GM12865 (cell line): ENCODE measurements around the gene DLX6.

Experiments used
- DNase-seq: peaks from one replicate; pipeline ENCODE4 v3.0.0; 2010; ENCODE audit warnings: low read depth
- H3K4me3 ChIP-seq: 2 replicates; pipeline ENCODE4 v1.5.1; 2011; ENCODE audit warnings: mild to moderate bottlenecking, low read depth, low read length, control low read depth
- TF ChIP-seq, protein P1 (sequence below): IDR thresholded peaks from 2 replicates; pipeline ENCODE4 v1.5.1; 2011; ENCODE audit warnings: low read length, control low read depth, low read depth, inconsistent platforms; ENCODE audit not compliant: insufficient read depth; ENCODE audit errors: missing control alignments

The DLX6 gene

DNA sequence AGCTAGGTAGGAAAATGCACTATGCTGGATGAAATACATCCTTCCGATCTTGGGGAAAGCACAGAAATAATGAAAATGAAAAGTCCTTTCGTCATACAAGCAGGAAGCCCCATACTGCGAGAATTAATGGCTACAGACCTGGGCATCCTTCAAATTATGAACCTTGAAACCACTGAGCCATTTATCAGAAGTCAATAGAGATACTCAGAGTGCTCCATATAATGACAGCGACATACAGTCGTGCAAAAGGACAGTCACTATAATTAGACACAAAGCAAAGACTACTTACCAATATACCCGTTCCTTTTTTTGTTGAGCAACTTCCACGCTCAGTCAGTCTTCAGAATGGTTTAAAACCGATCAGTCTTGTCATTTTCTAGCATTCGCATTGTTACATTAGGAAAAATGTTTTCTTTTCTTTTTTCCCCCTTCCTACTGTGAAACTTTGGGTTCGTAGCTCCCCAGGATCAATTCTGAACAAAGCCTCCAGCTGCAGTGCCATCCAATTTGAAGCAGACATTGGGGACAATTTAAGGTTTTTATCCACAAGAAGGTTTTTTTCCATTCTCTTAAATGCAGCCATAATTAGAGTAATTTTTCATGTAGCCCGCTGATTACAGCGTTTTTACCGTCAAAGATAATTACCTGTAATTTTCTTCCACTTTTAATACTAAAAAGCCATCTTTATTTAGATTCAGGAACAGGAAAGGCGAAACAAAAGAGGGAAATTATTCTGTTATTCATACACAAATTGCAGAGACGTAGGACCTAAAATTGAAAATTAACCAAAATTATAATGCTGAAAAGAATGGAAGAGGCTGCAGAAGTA, 6.4 kb downstream of the DLX6 start:
- no peak for DNase-seq
- H3K4me3 ChIP-seq: no peak overlapping the region
- TF ChIP-seq, protein P1, sequence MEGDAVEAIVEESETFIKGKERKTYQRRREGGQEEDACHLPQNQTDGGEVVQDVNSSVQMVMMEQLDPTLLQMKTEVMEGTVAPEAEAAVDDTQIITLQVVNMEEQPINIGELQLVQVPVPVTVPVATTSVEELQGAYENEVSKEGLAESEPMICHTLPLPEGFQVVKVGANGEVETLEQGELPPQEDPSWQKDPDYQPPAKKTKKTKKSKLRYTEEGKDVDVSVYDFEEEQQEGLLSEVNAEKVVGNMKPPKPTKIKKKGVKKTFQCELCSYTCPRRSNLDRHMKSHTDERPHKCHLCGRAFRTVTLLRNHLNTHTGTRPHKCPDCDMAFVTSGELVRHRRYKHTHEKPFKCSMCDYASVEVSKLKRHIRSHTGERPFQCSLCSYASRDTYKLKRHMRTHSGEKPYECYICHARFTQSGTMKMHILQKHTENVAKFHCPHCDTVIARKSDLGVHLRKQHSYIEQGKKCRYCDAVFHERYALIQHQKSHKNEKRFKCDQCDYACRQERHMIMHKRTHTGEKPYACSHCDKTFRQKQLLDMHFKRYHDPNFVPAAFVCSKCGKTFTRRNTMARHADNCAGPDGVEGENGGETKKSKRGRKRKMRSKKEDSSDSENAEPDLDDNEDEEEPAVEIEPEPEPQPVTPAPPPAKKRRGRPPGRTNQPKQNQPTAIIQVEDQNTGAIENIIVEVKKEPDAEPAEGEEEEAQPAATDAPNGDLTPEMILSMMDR: no peak

DNA sequence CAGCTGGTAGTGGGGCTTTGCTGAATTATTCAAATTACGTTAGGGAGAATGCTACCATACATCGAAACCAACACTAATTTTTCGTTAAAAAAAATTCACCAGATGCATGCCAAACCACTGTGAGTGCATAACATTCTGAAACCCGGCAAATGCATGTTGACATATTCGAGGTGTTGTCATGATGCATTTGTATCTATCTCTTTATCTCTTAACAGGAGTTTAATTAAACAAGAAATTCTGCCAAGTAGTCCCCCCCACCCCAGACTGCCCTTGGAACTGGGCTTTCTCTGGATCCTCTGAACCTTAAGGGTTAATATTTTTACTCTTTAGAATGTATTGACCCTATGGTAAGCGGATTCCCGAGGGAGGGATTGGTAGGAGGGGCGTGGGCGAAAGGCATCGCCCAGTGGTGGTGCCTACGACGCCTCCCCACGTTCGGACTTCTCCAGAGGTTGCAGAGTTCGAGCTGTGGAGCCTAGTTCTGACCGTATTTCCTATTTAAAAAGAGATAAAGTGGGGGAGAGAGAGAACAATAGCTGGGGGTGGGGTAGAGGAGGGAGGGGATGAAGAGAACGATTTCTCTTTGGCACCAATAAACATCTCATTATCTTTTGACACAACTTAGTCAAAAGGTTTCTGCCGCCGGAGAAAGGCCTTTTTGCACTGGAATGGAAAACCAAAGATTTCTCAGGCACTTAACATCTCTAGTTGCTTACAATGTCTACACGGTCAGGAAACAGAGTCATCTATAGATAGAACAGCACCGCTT, 7.2 kb downstream of the DLX6 start:
- no peak overlapping the region for H3K4me3 ChIP-seq
- TF ChIP-seq, protein P1: no peak
- DNase-seq: no peak

DNA sequence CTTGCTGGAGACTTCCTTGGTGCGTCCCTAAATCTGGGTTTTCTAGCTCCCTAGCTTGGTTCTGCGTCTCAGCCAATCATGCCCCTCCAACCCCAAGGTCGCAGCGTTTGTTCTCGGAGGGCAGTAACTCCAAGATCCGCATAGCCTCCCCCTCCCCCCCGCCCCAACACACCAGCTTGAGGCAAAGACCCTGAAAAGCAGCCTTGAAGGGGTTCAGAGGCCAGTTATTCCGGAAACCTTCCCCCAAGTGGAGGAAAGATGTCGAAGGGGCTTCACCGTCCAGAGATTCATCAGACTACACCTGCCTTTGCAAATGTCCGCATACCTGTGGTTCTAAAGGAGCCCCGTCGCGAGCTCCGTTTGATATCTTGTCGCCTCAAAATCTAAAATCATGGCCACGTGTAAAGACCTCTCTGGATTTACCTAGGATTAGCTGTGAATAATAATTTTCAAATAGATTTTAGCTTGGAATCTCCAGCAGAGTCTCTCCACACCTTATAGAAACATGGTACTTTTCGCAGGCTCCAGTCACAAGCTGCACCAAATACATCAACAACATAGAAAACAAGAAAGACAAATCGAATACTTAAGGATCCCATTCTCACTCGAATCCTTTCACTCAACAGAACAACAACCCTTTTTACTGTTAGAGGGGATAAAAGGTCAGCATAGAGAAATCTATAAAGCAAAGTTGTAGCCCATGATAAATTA, 7.9 kb downstream of the DLX6 start:
- TF ChIP-seq, protein P1: no peak
- no peak for DNase-seq
- H3K4me3 ChIP-seq: no peak overlapping the region

DNA sequence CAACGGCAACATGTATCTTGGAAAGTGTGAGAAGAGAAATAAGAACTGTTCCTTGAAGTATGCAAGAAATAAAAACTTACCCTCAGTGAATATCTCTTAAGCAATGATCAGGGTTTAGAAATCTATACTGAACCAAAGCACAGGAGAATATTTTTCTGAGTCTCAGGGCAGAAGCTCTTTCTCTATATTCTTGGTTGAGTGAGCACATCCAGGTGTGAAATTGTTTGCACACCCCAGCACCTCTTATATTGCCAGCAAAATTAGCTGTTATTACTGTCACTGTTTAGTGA, 8.4 kb downstream of the DLX6 start:
- TF ChIP-seq, protein P1: no peak
- no peak overlapping the region for H3K4me3 ChIP-seq
- DNase-seq: no peak

DNA sequence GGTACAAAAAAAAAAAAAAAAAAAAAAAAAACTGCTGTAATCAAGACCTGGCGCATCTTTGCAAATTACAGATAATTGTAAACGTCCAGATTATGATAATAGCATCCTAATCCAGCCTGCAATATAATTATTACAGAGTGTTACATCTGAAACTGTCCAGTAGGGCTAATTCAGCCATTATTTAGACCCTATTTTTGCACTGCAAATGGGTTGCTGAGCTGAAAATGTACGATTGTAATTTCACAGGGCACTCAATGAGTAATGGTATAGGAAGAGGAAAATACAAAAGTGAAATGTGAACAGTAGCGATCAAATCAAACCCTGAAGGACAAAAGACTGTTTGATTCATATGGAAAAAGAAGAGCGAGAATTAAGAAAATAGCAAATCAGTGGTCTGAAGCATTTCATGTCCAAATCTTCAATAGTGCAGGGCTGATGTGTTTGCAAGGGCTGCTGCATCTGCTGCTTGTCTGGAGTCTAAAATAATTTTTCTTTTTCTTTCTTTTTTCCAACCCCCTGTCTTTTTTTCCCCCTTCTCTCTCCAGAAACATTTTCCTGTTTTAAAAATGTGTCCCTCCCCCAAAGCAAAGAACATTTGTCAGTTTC, 8.9 kb downstream of the DLX6 start:
- TF ChIP-seq, protein P1: no peak
- DNase-seq: no peak
- no peak overlapping the region for H3K4me3 ChIP-seq

DNA sequence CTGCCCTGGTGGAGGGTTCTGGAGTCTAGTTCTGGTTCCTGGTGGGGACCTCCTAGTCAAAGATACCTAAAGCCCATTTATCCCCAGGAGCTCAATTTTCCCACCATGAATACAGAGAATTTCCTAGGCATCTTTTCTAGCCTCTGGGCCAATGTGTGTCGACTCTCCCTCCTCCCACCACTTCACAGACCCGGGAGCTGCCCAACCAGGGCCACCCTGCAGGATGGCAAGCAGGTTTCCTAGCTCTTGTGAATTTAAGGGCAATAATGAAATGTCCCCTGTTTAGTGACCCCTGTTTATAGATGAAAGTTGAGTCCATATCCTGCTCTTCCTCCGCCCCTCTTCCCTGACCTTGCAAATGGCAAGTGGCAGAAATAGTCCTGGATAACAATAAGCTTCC, 9.9 kb downstream of the DLX6 start:
- TF ChIP-seq, protein P1: no peak
- no peak overlapping the region for H3K4me3 ChIP-seq
- no peak for DNase-seq
